GM21526 (cell line): ENCODE data around the gene C16orf89.

ENCODE experiments used
- ATAC-seq: cut with Tn5 transposase; IDR thresholded peaks from one replicate; pipeline ENCODE4 v1.9.1; 2021; ENCODE audit warnings: moderate library complexity; ENCODE audit not compliant: unreplicated experiment, low FRiP score

Gene C16orf89

DNA sequence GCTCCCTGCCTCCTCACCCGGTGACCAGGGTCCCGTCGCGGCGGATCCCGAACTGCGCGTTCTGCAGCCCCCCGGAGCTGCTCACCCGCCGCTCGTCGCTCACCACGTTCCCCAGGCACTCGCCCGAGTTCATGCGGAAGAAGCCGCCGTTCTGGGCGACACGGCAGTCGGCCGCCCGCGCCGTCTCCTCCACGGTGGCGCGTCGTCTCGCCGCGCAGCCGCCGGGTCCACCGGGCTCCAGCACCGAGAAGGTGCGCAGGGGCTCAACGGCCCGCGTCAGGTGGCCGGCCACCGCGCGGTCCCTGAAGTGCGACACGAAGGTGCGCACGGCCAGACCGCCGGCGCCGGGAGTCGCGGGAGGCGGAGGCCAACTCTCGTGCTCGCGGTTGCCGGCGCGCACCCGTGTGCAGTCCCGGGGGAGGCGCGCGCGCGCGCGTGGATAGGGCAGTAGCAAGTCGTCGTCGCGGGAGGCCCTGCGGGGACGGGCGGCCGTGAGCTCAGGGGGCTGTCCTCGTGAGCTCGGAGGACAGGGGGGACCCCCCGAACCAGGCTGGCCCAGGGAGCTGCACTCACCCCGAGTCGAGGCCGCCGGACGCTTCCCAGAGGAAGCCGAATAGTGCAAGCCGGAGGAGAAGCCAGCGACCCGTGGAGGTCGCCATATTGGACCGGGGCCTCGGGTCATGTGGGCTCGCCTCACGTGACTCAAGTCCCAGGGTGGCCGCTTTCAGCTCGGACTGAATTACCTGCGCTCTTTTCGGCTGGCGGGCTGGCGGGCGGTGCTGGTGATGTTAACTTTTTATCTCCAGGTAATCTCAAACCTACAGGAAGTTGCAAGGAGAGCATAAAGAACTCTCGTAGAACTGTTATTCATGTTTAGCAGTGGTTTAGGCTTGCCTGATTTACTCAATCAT, 32.2 kb downstream of the C16orf89 start, which contains the start of gene NAGPA:
Gene NAGPA, minus strand, starts transcription at position 680 of the 911 bp plus-strand sequence. Its CDS starts 21 bp downstream, at position 659.
- ATAC-seq: peak; percentile 70

DNA sequence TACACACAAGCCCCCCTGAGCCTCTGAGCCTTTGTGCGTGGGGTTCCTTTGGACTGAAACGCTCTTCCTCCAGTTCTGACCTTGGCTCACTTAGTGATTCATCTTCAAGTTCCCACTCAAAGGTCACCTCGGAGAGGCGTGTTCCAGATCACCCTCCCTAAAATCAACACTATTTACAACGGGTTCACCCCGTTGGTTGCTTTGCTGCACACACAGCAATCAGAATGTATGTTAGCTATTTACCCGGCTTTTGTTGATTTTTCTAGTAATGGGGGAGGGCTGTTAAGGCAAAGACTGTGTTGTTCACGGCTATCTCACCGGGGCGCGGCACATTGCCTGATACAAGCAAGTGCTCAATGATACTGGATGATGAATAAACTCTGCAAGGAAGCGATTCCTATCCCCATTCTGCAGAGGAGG, 33.0 kb downstream of the C16orf89 start:
- peak; percentile 2 for ATAC-seq

DNA sequence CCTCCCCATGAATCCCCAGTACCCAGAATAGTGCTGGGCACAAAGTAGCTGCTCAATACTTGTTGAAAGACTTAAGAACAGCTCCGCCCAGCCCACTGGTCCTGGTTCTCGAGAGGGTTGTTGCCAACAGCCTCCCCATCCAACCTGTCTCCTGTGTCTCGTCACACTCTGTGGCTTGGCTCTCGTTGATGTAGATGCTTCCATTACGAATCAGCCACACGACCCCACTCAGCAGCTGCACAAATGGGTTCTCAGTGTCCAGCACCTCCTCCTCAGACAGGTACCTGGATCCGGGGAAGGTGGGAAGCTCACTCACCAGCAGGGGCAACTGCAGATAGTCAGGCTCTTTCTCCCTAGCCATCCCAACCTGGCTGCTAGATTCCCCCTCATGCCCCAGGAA, 34.2 kb downstream of the C16orf89 start:
- ATAC-seq: no peak

DNA sequence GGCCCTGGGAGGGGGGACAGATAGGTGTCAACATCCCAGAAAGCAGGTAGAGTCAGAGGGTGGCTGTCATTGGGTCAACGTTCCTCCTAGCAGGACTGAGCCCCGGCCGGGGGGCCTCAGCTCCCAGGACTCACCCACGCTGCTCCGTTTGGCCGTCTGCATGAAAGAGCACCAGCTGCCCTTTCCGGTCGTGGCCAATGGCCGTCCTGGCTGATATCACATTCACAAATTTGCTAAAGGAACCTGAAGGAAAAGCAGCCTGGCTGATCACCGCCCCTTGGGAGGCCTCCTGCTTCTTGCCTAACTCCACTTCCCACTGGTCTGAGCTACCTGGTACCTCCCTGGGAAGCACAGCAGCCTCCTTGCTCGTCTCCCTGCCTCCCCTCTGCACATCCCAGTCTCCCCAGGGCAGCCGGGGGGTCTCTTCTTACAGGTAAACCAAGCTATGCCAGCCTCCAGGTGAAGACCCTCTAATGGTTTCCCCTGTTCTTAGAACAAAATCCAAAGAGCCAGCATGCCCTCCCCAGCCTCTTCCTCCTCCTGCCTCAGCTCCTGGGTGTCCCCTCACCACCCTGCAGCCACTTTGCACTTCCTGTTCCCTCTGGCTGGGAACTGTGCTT, 35.4 kb downstream of the C16orf89 start:
- ATAC-seq: no peak

DNA sequence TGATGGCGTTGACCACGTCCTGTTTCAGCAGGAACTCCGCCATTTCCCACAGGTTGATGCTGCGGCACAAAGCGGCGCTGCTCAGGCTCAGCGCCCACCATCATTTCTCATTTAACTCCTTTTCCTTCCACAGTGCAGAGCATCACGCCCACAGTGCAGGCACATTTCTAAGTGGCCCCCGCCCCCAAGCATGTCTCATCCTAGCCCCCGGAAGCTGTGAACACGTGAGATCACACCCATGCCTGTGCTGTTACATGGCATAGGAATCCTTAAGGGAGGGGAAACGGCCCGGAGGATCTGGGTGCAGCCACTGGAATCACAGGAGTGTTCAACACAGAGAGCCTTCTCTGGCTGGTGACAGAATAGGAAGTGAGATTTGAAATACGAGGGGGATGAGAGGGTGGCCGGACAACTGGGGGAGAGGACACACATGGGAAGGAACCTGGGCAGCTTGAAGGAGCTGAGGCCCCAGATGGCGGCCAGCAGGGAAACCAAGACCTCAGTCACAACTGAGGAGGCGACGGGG, 36.7 kb downstream of the C16orf89 start:
- no peak for ATAC-seq

DNA sequence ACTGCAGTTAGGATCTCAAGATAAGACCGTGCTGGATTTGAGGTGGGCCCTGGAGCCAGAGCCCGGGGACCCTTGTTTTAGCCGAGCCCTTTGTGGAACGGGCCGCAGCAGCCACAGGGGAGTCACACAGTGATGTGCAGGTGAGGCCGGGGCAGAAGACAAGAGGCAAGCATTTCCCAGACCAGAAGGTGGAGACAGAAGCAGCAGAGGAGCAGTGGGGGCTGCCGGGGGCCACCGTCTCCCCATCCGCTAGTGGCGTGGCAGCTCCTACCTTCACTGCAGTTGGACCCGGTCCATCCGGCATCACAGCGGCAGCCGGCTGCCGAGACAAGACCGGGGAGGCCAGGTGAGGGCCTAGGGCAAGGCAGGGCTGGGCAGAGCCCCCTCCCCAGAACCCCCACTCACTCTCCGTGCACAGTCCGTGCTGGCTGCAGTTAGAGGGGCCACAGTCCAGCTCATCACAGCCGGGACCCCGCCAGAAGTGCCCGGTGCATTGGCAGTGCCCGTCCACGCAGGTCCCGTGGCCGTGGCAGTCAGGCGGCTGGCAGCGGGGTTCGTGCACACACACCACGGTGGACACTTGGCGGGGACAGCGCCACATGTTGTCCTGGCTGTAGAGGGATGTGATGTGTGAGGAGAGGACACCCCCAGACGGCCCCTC, 38.1 kb downstream of the C16orf89 start:
- no peak for ATAC-seq

DNA sequence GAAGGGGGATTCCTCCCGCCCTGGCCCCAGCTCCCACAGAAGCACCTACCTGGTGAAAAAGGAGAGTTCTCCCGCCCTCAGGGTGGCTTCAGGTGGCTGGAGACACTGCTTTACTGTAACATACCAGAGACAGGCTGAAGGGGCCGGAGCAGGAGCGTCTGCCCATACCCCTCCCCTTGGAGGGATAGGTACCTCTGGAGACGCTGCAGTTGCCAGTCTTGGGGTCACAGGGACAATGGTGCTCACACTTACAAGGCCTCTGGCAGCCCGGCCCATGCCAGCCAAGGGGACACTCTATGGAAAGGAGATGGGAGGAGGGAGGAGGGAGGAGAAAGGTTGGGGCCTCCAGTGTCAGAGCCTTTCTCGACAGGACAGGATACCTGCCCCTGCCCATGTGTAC, 38.7 kb downstream of the C16orf89 start:
- no peak for ATAC-seq

DNA sequence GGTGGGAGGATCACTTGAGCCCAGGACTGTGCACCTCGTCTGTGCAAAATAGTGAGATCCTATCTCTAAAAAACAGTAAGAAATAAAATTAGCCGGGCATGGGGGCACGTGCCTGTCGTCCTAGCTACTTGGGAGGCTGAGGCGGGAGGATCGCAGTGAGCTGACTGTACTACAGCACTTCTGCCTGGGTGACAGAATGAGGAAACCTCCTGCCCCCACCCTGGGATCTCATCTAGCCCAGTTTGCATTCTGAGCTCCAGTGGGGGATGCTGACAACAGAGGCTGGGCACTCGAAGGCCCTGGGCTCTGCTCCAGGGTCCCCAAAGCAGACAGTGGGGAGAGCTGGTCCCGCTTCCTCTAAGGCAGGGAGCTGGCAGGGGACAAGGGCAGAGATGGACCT, 39.1 kb downstream of the C16orf89 start:
- no peak for ATAC-seq

DNA sequence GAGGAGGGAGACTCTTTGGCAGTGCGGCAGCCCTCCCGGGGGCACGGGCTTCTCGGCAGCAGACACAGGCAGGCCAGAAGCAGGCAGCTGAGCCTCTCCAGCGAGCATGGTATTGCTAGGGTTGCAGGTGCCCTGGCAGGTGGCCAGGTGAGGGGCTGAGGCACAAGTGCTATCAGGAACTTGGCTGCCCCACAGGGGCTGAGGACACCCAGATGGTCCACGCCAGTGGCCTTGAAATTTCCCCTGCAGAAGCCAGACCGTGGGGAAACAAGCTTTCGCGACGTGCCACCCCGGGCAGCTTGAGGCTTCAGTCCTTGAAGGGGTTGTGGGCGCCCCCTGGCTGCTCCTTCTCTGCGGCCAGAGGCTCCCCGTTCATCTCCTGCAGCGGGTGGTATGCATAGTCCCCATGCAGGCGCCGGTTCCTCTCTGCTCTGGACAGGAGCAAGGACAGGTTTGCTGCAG, 40.6 kb downstream of the C16orf89 start:
- no peak for ATAC-seq

DNA sequence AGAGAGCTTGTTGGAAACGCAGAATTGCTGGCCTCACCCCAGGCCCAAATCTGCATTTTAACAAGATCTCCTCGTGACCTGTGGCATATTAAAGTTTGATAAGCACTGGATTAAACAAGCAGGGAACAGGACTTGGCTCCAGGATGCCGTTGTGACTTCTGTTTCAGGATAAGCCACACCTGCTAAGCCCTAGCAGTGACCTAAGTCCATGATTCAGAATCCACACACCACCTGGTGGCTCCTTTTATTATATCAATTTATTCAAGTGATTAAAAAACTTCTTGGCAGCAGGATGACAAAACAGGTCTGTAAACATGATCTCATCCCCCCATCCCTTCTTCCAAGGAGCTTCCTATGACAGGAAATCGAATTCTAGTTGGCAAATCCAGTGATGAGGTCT, 41.1 kb downstream of the C16orf89 start:
- ATAC-seq: no peak

DNA sequence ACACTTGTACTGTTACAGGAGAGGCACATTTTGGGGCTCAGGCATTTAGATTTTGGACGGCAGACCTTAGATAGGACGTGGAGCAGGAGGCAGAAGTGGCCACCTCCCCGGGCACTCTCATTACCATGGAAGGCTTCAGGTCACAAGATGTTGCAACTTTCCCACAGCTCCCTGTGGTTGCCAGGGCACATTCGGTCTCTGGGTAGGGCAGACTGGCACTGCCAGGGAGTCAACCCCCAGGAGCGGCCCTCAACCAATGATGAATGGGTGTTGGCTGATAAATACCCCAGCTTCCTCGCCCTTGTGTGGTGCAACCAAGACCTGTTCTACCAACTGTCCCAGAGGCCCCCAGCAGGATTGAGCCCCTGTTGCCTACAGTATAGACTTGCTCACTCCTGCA, 43.2 kb downstream of the C16orf89 start:
- ATAC-seq: no peak

DNA sequence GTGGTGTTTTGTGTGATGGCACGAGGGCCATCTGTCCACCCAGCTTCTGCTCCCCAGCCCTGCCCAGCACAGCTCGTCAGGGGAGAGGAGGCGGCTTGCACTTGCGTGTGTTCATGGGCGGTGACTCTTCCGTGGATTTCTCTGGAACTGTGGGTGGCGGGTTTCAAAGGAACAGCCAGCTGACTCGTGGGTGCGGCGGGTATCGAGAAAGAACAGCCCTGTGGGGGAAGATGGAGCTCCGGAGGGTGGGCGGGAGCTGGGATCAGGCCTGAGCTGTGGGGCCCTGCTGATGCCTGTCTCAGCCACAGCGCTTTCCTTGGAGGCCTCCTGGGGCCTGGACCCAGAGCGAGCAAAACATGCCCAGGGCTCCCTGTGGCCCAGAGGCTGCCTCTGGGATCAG, 45.2 kb downstream of the C16orf89 start:
- ATAC-seq: no peak

DNA sequence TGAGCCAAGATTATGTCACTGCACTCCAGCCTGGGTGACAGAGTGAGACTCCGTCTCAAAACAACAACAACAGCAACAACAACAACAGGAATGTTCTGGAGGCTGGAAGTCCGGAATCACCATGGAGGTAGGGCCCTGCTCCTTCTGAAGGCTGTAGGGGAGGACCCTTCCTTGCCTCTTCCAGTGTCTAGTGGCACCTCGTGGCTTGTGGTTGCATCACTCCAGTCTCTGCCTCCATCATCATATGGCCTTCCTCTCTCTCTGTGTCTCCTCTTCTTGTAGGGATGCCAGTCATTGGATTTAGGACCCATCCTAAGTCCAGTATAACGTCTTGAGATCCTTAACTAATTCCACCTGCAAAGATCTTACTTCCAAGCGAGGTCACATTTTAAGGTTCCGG, 46.0 kb downstream of the C16orf89 start:
- no peak for ATAC-seq

DNA sequence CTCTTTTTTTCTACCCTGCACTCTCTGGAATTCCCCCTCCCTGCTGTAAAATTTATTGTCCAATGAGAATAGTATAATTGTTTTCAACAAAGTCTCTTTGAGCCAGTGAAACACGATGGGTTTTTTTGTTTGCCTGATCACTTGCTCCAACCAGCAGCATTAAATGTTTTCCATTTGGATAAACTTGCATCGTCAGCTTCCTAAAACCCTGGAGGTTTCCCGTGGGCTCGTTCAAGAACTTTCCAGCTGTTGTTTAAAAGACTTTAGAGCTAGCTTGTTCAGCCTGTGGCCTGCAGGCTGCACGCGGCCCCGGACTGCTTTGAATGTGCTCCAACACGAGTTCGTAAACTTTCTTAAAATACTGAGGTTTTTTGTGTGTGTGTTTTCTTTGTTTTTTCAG, 47.0 kb downstream of the C16orf89 start:
- no peak for ATAC-seq

DNA sequence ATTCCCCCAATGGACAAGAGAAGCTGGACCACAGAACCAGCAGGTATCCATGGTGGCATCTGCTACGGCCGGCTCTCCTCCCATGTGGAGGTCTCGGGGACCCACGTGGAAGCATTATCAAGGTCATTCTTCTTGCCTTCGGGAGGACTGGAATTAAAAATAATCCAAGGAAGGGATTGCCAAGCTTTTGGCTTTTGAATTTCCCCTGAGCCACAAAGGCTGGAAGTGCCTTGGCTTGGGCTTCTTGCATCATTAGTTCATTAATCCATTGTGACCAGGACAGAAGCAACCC, 48.1 kb downstream of the C16orf89 start:
- no peak for ATAC-seq

DNA sequence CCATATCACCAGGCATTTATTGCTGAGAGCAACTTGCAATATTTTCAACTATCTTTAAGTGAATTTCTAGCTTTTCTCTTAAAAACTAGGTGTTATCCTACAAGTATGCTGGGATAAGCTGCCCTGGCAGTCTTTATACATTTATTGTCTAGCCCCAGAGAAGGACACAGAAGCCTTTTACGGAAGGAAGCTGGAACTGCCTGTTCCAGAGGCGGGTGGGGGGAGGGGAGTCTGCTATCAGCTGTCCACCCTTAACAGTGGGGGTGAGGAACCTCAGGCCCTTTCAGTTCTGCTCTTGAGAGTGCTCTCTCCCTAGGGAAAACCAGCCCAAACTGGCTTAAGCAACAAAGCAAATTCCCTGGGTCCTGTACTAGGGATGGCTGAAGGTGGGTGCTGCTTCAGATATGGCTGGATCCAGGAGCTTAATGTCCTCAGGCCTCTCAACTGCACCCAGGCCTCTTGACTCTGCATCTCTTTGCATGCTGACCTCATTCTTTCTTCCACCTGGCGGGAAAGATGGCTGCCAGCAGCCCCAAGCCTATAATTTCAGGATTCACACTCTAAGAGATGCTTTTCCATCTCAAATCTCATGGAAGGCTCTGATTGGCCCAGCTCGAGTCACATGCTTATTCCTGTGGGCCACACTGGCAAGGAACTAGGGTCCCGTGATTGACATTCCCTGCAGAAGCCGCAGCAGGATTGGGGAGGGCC, 48.6 kb downstream of the C16orf89 start:
- no peak for ATAC-seq

DNA sequence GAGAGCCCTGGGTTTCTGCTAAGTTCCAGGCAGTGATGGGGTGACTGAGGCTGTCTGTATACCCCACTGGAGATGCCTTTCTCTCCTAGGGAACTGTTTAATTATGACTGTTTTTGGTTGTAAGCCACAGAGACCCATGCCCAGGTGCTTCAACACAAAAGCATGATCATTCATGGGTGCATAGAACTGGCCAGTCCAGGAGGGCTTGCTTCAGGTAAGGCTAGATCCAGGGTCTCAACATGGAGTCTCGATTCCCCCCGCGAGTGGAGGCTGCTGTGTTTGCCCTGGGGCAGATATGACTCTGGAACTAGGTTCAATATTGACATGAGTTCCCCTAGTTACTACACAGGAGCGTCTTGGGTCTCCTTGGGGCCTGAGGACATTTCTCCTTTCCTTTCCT, 49.9 kb downstream of the C16orf89 start:
- ATAC-seq: no peak

DNA sequence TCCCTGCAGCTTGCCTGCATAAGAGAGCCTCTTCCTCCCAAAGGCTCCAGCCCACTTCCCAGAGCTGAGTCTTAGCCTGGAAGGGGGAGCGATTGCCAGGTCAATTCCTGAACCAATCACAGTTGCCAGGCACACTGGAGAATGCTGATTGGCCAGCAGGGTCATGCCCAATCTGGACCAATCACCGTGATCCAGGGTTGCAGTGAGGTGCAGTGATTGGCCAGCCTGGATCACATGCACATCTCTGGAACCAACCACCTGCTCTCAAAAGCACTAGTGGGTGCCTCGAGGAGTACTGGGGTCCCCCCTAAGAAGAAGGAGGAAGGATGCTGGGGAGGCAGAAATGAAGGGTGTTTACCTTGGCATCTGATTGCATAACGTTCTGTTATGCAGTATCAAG, 50.4 kb downstream of the C16orf89 start:
- ATAC-seq: no peak

DNA sequence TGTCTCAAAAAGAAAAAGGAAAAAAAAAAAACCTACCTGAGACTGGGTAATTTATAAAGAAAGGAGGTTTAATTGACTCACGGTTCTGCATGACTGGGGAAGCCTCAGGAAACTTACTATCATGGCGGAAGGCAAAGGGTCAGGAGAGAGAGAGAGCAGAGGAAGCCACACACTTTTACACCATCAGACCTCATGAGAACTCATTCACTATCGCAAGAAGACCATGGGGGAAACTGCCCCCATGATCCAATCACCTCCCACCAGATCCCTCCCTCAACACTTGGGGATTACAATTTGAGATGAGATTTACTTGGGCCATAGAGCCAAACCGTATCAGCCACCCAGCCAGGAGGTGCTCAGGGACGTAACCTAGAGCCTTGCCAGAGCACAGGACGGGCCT, 52.9 kb downstream of the C16orf89 start:
- ATAC-seq: no peak

DNA sequence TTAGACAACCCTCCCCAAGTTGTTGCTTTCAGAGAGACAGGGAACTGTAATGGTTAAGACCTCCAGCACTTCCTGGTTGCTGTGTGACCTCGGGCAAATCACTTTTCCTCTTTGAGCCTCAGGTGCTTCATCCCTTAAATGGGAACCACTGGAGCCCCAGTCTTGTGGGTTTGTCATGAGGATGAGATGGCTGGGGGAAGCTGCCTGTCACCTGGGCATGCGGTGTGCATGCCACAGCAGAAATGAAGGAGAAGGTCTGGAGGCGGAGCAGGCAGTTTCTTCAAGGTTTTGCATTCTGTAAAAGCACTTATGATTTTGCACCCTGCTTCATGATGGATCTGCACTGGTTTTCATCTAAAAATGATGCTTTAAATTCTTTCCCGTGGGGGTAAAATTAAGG, 54.1 kb downstream of the C16orf89 start:
- ATAC-seq: no peak
